Measurements from ENCODE around the gene SEMA4G. TPM values are rescaled to one million over a fixed set of nuclear protein-coding genes. Genes with fewer than 3 reads are reported as not detected.

SEMA4G gene
- total RNA-seq, 1 experiment from 2014 or later, result not detected

GRCh38 chr10:100930368-100930767 lies 38.9 kb upstream of the SEMA4G start:
- DNase-seq (ENCODE audit: unreplicated experiment), result no peak
- Mint-ChIP-seq H3K27me3 (ENCODE audit: insufficient read depth, unreplicated experiment) (no peaks in the 10 kb centered on the region), H3K4me3 (ENCODE audit: unreplicated experiment) (no peak overlapping the region), H3K36me3 (ENCODE audit: insufficient read depth, unreplicated experiment) (peaks cover 91% of the 10 kb centered on the region), H3K9me3 (ENCODE audit: unreplicated experiment) (no peaks in the 10 kb centered on the region), H3K27ac (ENCODE audit: low read depth, unreplicated experiment) (no peak overlapping the region), H3K4me1 (ENCODE audit: insufficient read depth, unreplicated experiment) (no peaks in the 10 kb centered on the region)
- no peak for TF ChIP-seq CTCF (IDR thresholded peaks at IDR 0.05; ENCODE audit: unreplicated experiment)
- intact Hi-C loops (cut with micrococcal nuclease), result no loop called here
- CTCF ChIA-PET, result no interaction called here
- BruUV-seq (replicated peaks), result no TSS peak
- POLR2A ChIA-PET, result interaction anchor here (0.7 kb wide), 1 partner anchor 8 kb away, joined by 3 read pairs; no protein-coding TSS in a partner anchor

- DNase-seq (ENCODE audit: unreplicated experiment), result peak; percentile 21
Measured at GRCh38 chr10:100934084-100934659, 35.1 kb upstream of the SEMA4G start.

GRCh38 chr10:100939763-100940344 lies 29.4 kb upstream of the SEMA4G start:
- Mint-ChIP-seq H3K27ac (ENCODE audit: low read depth, unreplicated experiment) (no peak overlapping the region), H3K27me3 (ENCODE audit: insufficient read depth, unreplicated experiment) (no peaks in the 10 kb centered on the region), H3K4me1 (ENCODE audit: insufficient read depth, unreplicated experiment) (no peaks in the 10 kb centered on the region), H3K9me3 (ENCODE audit: unreplicated experiment) (no peaks in the 10 kb centered on the region), H3K4me3 (ENCODE audit: unreplicated experiment) (no peak overlapping the region), H3K36me3 (ENCODE audit: insufficient read depth, unreplicated experiment) (peaks cover 81% of the 10 kb centered on the region)
- TF ChIP-seq CTCF (IDR thresholded peaks at IDR 0.05; ENCODE audit: unreplicated experiment), result no peak
- no TSS peak for BruUV-seq (replicated peaks)
- POLR2A ChIA-PET, result interaction anchor here (1.3 kb wide), 1 partner anchor 26 kb away, joined by 3 read pairs; no protein-coding TSS in a partner anchor
- CTCF ChIA-PET, result no interaction called here
- intact Hi-C loops (cut with micrococcal nuclease), result no loop called here
- no peak for DNase-seq (ENCODE audit: unreplicated experiment)

More at GRCh38 chr10:100934084-100934659, 35.1 kb upstream of the SEMA4G start:
- H3K9me3 Mint-ChIP-seq (ENCODE audit: unreplicated experiment), result no peaks in the 10 kb centered on the region
- peaks cover 80% of the 10 kb centered on the region for H3K36me3 Mint-ChIP-seq (ENCODE audit: insufficient read depth, unreplicated experiment)
- intact Hi-C loops (cut with micrococcal nuclease), result no loop called here
- ChIA-PET CTCF (interaction anchor here (0.6 to 1.2 kb wide), 6 partner anchors 12 to 81 kb away, joined by 3 to 5 read pairs (median 3); no protein-coding TSS in a partner anchor), POLR2A (interaction anchor here (0.7 to 1.0 kb wide), 2 partner anchors 9 to 65 kb away, joined by 5 to 7 read pairs; partner anchors contain the start of gene LZTS2)
- TF ChIP-seq CTCF (IDR thresholded peaks at IDR 0.05; ENCODE audit: unreplicated experiment), result peak; percentile 24
- H3K27ac Mint-ChIP-seq (ENCODE audit: low read depth, unreplicated experiment), result no peak overlapping the region
- no peak overlapping the region for H3K4me3 Mint-ChIP-seq (ENCODE audit: unreplicated experiment)
- no peaks in the 10 kb centered on the region for H3K27me3 Mint-ChIP-seq (ENCODE audit: insufficient read depth, unreplicated experiment)
- no peaks in the 10 kb centered on the region for H3K4me1 Mint-ChIP-seq (ENCODE audit: insufficient read depth, unreplicated experiment)
- no TSS peak for BruUV-seq (replicated peaks)

GRCh38 chr10:100942229-100942628 lies 27.1 kb upstream of the SEMA4G start:
- Mint-ChIP-seq H3K4me3 (ENCODE audit: unreplicated experiment) (no peak overlapping the region), H3K4me1 (ENCODE audit: insufficient read depth, unreplicated experiment) (no peaks in the 10 kb centered on the region), H3K27ac (ENCODE audit: low read depth, unreplicated experiment) (no peak overlapping the region), H3K36me3 (ENCODE audit: insufficient read depth, unreplicated experiment) (peaks cover 97% of the 10 kb centered on the region), H3K27me3 (ENCODE audit: insufficient read depth, unreplicated experiment) (no peaks in the 10 kb centered on the region), H3K9me3 (ENCODE audit: unreplicated experiment) (no peaks in the 10 kb centered on the region)
- BruUV-seq (replicated peaks), result no TSS peak
- ChIA-PET POLR2A (no interaction called here), CTCF (interaction anchor here (0.6 to 0.9 kb wide), 3 partner anchors 14 to 911 kb away, joined by 3 to 4 read pairs (median 4); no protein-coding TSS in a partner anchor)
- intact Hi-C loops (cut with micrococcal nuclease), result no loop called here
- no peak for TF ChIP-seq CTCF (IDR thresholded peaks at IDR 0.05; ENCODE audit: unreplicated experiment)
- DNase-seq (ENCODE audit: unreplicated experiment), result no peak
